SIG-M5 treated with dmso at 0.1 percent for 504 hours (cell line): Measurements from ENCODE around the gene SNRNP35.
"Not testable (repeated sequence)": the region's sequence is repeated elsewhere in the genome, so short reads cannot be mapped to it uniquely, and the experiment has no call there.

Experiments
- DNase-seq: peaks from one replicate; lab custom pipeline; 2025; ENCODE audit not compliant: unreplicated experiment; lab: John Stamatoyannopoulos, UW

Gene SNRNP35, protein sequence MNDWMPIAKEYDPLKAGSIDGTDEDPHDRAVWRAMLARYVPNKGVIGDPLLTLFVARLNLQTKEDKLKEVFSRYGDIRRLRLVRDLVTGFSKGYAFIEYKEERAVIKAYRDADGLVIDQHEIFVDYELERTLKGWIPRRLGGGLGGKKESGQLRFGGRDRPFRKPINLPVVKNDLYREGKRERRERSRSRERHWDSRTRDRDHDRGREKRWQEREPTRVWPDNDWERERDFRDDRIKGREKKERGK

DNA sequence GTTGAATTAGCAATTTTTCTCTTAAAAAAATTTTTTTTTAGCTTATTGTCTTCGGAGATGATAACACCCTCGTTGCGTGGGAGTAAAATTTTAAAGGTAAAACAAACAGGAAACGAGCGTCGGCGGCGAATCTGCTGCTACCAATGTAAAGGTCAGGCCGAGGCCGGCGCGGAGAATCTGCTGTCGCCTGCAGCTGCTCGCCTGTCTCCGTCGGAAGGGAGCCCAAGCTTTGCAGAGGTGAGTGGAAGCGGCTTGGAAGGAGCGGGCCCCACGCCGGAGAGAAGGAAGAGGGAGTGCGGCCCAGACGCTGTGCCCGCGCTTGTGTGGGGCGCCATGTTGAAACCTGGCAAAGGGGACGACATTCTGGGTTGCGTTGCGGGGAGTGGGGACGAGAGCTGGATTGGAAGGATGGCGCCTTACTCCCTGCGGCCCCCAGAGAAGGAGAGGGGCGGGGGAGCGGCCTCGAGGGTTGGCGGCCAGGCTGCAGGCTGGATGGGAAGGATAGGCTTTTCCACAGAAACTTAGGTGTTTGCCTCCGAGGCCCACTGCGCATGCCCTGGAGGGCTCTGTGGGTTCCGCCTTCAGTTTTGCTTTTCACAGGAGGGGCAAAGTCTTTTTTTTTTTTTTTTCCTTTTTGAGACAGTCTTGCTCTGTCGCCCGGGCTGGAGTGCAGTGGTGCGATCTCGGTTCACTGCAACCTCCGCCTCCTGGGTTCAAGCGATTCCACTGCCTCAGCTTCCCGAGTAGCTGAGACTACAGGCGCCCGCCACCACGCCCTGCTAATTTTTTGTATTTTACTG is at the start of gene SNRNP35:
TSS of gene SNRNP35 (plus strand) at position 160 of the 800 bp plus-strand sequence. CDS start 7,402 bp downstream, outside the sequence.
- peak; percentile 80 for DNase-seq

DNA sequence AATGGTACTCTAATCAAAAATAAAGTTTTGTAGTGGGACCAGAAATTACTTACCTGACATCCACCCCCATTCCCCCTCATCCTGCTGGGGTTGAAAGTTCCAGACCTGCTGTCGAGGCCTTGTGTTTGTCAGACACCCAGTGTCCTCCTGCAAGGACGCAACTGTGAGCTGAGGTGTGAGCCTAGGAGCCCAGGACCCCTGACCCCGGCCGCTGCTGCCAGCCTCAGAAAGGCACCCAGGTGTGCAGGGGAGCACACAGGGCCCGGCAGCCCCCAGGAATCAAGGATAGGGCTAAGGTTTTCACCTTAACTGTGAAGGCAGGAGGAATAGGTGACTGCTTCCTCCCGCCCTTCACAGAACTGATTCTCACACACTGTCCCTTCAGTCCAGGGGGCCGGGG is 49.3 kb upstream of the SNRNP35 start:
- DNase-seq, result not testable (repeated sequence)

DNA sequence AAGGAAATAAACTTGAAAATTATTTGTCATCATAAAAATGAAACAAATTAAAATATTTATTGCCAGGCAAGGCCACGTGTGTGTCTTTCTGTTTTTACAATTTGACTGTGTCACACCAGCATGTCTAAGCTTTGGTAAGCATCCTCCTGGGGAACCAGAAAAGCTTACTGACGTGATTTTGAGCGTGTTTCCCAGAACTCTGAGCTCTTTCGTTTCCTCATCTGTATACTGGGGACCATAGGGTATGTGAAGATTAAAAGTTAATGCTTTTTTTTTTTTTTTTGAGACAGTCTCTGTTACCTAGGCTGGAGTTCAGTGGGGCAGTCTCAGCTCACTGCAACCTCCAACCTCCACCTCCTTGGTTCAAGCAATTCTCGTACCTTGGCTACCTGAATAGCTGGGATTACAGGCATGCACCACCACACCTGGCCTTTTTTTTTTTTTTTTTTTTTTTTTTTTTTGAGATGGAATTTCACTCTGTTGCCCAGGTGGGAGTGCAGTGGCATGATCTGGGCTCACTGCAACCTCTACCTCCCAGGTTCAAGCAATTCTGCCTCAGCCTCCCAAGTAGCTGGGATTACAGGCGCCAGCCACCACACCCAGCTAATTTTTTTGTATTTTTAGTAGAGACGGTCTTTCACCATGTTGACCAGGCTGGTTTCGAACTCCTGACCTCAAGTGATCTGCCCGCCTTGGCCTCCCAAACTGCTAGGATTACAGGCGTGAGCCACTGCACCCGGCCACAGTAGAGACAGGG is 48.5 kb upstream of the SNRNP35 start:
- not testable (repeated sequence) for DNase-seq

DNA sequence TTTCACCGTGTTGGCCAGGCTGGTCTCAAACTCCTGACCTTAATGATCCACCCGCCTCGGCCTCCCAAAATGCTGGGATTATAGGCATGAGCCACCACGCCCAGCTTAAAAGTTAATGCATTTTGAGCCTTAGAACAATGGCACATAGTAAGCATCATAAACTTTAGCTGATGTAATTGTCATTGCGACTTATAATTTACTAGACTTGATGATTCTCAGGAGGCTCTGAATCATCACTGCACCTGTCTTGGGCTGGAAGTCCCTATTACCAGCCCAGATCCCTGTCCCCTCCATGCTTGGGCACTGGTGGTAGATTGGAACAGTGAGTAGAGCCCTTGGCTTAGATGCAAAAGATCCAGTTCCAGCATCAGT is 47.9 kb upstream of the SNRNP35 start:
- DNase-seq, result no peak

DNA sequence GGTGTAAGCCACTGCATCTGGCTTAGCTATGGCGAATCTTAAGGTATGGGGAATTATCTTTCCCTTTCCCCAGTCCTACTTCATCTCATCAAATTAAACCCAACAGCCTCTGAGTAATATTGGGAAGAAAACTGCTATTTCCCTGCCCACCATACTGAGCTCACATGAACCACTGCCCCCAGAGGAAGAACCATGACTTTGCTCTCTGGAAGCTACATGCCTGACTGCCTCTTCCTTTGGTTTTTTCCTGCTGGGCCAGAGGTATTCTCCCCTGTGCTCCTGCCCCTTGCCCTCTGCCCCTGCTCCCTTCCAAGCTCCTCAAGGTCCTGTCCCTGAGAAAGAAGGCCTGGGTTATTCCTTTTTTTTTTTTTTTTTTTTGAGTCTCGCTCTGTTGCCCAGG is 36.6 kb upstream of the SNRNP35 start:
- DNase-seq, result no peak

DNA sequence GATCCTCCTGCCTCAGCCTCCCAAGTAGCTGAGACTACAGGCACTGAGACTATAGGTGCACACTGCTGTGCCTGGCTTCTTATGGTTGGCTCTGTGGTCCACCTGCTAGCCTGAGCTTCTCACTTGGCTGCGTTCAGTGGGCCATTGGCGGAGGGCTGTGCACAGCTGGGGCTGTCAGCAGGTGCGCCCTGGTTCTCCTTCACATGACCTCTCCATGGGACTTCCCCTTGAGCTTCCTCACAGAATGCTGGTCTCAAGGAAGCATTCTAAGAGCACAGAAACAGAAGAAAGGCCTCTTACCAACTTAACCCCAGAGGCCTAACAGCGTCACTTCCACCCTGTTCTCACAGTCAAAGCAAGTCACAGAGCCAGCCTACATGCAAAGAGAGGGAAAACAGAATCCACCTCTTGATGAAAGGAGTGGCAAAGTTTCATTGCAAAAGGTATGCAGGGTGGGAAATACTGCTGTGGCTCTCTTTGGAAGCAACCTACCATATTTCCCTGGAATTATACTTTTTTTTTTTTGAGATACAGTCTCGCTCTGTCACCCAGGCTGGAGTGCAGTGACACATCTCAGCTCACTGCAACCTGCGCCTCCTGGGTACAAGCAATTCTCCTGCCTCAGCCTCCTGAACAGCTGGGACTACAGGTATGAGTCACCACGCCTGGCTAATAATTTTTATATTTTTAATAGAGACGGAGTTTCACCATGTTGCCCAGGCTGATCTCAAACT is 30.7 kb upstream of the SNRNP35 start:
- DNase-seq, result no peak

- no peak for DNase-seq
Observed at GRCh38 chr12:123428591-123428990, 29.3 kb upstream of the SNRNP35 start.

GRCh38 chr12:123429101-123429500 is 28.8 kb upstream of the SNRNP35 start:
- DNase-seq, result not testable (repeated sequence)

DNA sequence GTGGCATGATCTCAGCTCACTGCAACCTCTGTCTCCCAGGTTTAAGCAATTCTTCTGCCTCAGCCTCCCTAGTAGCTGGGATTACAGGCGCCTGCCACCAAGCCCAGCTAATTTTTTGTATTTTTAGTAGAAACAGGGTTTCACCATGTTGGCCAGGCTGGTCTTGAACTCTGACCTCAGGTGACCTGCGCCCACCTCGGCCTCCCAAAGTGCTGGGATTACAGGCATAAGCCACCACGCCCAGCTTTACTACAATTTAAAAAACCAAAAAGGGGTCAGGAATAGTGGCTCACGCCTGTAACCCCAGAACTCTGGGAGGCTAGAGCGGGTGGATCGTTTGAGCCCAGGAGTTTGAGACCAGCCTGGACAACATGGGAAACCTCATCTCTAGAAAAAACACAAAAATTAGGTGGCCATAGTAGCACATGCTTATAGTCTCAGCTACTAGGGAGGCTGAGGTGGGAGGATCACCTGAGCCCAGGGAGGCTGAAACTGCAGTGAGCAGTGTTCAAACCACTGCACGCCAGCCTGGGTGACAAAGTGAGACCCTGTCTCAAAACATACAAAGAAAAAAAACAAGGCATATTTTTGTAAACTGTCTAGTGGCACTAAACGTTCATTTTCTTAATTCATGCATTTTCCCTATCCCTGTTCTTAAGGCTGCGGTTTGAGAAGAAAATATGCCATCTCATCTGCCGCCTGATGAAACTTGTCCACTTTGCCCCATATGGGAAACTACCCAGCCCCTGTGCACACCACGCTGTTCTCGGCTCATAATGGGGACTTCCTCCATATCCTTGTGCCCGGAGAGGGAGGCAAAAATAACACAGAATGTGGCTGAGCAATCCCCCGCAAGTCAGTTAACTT is 25.8 kb upstream of the SNRNP35 start:
- peak; percentile 92 for DNase-seq

DNA sequence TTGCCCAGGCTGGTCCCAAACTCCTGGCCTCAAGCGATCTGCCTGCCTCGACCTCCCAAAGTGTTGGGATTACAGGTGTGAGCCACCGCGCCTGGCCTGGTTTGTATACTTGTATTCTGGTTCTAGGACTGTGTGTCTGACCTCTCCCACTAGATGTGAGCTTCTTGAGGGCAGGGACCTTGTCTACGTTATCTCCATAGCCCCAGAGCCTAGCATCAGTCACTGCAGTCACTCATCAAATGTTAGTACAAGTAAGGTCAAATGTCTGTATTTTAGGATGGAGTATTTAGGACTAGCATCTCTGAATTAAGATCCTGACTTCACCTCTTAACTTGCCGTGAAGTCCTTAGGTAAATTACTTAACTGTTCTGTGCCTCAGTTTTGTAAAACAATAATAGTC is 24.3 kb upstream of the SNRNP35 start:
- peak; percentile 34 for DNase-seq

GRCh38 chr12:123435636-123436016 is 22.3 kb upstream of the SNRNP35 start:
- DNase-seq, result no peak

GRCh38 chr12:123436017-123436964 is 21.6 kb upstream of the SNRNP35 start, which contains the start of gene RILPL2:
RILPL2 (minus strand) TSS chr12:123436684; CDS start chr12:123436420, 264 bp downstream.
- peak; percentile 99 for DNase-seq

GRCh38 chr12:123441523-123442164 is 16.3 kb upstream of the SNRNP35 start:
- no peak for DNase-seq

DNA sequence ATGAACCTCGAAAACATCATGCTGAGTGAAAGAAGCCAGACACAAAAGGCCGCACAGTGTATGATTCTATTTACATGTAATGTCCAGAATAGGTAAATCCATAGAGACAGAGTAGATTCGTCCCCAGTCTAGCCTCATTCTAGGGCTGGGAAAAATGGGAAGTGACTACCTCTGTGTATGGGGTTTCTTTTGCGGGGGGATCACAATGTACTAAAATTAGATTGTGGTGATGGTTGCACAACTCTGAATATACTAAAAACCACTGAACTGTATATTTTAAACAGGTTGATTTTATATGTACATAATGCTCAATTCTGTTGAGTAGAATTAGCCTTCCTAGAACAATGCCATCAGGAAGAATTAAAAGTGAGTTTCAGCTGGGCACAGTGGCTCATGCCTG is 15.2 kb upstream of the SNRNP35 start:
- DNase-seq, result peak; percentile 86

DNA sequence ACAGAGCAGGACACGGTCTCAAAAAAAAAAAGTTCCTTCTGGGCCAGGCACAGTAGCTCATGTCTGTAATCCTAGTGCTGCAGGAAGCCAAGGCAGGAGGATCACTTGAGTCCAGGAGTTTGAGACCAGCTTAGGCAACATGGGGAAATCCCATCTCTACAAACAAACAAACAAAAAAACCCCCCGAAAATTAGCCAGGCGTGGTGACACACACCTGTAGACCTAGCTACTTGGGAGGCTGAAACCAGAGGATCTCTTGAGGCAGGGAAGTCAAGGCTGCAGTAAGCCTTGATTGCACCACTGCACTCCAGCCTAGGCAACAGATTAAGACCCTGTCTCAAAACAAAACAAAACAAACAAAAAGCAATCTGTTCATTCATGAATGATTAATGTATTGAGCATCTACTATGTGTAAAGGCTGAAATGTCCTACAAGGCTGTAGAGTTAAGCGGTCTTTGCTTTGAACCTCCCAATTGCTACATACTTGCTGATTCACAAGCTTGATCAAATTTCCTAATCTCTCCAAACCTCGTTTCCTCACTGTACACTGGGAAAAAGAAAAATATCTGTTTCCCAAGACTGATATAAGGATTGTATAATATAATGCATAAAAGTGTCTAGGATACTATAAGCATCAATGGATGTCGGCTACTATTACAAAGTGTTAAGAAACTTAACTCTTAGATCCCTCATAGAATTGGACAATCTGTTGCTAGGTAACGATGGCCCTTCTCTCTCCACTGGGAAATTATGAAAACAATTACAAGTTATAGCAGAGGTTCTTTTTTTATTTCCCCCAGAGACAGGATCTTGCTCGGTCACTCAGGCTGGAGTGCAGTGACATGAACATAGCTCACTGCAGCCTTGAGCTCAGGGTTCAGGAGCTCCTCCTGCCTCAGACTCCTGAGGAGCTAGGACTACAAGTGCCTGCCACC is 13.6 kb upstream of the SNRNP35 start:
- DNase-seq, result peak; percentile 49

DNA sequence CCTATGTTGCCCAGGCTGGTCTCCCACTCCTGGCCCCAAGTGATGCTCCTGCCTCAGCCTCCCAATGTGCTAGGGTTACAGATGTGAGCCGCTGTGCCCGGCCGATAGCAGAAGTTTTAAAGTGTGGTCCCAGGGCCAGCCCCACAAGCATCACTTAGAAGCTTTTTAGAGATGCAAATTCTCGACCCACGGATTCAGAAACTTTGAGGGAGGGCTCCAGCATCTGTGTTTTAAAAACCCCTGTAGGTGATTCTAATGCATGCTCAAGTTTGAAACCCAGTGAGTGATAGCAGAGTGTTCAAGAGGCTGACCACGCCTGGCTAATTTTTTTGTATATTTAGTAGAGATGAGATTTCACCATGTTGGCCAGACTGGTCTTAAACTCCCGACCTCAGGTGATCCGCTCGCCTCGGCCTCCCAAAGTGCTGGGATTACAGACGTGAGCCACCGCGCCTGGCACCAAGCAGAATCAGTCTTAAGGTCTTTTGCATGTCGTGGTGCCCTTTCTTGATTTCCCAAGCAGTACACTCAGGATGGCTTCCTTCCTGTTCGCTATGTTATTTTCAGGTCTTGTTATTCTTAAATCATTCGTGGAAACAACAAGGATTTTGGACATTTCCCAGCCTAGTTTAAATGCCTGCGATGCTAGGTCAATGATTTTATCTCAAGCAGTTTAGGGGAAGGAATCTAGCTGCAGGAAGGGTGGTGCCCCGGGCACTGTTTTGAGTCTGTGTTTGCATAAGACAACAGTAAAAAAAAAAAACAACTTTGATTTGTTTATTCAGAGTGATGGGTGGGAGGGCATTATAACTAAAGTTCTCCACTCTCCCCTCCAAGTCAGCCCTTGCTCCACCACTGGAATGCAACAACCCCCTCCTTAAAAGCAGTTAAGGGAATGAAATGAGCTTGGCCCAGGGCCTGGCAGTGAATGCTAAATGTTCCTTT is 12.3 kb upstream of the SNRNP35 start:
- peak; percentile 24 for DNase-seq
